GM18909 (cell line): ENCODE measurements around the gene TPCN2.

Source experiments
- ATAC-seq: cut with Tn5 transposase; IDR thresholded peaks from one replicate; pipeline ENCODE4 v1.9.1; 2021; ENCODE audit warnings: mild to moderate bottlenecking; ENCODE audit not compliant: unreplicated experiment, poor library complexity

TPCN2 gene

DNA sequence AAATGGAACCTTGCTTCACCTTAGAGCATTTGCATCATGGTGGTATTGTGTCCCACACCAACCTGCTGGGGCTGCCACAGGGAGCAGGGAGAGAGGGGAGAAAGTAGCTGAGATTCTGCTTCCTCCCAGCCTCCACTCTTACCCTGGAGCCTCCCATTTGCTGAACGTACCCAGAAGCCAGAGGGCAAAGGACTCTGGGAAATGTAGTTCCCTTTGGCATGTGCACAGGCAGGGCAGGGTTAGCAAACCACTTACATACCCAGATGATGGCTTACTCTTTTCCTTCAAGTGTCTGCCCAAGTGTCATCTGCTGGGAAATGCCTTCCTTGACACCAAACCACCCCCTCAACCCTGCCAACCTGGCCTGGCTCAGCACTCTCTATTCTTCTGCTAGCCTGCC, 123.9 kb downstream of the TPCN2 start:
- no peak for ATAC-seq

DNA sequence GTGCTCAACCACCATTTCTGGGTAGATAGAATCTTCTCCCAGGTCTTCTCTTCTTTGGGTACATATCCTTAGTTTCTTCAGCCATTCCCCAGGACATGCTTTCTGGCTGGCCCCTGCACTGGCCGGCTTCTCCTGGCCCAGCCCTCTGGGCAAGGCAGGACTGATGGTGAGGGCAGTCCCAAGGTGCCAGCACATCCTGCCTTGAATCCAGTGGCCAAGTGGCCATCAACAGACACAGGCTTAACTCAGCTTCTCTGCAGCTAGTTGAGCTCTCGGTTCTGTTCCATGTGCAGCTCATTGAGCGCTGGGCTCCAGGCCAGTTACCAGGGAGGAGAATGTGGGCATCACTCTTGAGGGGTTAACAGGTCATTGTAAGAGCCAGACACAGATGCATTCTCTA, 124.6 kb downstream of the TPCN2 start:
- ATAC-seq = no peak

DNA sequence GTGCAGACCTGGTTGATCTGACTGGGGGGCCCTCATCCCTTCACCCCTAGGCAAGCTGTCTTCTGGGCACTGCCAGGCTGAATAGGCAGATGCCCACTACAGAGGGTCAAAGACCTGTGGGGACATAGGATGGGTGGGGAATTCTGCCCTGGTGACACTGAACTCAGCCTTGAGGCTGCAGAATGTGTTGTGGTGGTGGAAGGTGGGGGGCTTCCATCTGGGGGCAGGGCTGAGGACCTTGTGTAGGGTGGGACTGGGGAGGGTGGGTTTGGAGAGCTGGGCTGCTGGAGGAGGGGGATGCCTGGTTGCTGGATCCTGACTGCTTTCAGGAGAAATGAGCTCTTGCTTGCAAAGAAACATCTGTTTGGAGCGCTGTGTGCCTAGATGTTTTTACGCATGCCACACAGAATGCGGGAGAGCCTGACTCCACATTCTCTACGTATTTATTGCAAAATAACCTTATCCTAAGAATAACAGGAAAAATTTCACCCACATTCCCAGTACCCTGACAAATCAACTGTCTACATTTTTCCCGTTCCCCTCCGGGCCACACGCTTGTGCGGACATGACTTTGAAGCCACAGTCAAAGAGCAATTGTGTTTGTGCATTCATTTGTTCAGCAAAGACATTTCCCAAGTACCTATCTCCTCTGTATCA, 125.3 kb downstream of the TPCN2 start:
- no peak for ATAC-seq

DNA sequence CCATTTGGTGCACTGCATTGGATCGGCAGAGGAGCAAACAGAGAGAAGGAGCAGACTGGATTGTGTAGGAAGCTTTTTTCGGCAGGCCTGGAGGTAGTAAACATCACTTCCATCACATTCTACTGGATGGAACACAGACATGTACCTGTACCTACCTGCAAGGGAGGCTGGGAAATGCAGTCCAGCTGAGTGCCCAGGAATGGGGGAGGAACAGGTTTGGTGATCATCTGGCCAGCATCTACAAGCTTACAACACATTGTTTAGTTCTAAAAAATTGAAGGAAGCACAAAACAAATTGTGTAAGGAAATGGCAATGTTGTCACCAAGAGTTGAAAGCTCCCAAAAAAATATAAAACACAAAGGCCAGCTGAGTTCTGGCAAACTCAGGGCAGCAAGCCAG, 126.1 kb downstream of the TPCN2 start:
- no peak for ATAC-seq

DNA sequence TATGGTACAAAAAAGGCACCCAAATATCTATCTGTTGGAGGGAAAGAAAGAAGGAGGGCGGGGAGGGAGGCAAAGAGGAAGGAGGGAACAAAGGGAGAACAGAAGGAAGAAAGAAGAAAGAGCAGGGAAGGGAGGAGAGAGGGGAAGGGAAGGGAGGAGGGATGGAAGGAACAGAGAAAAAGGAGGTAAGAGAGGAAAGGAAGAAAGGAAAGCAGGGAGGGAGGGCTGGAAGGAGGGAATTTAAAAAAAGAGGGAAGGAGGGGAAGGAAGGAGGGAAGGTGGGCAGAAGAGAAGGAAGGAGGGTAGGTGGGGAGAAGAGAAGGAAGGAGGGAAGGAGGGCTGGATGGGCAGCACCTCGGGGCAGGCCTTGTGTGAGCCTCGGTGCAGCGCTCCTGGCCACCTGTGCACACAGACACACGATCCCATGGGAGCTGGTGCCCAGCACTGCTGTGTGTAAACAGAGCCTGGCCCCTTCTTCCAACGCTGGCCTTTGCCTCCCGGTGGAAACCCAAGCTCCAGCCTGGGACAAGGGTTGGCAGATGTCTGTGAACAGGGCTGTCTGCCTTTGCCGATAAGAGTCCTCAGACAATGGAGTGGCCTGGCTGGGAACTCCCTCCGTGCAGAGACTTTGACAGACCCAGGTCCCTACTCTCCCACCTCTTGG, 130.2 kb downstream of the TPCN2 start:
- no peak for ATAC-seq

DNA sequence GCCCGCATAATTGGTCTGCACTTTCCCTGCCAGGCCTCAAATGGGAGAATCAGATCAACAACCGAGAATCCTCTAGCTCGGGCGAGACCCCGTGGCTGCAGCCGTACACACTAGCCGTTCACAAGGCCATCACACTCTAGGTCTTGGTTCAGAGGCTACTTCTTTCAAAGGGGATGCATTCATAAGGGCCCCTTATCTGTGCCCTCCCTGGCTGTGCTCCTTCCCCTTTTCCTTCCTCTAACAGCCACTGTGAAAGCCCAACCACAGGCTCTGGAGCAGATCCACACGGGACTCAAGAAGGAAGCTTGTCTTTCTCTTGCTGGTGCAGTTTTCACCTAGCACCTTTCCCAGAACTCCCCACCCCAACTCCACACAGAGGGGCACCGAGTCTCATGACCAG, 131.5 kb downstream of the TPCN2 start:
- no peak for ATAC-seq

DNA sequence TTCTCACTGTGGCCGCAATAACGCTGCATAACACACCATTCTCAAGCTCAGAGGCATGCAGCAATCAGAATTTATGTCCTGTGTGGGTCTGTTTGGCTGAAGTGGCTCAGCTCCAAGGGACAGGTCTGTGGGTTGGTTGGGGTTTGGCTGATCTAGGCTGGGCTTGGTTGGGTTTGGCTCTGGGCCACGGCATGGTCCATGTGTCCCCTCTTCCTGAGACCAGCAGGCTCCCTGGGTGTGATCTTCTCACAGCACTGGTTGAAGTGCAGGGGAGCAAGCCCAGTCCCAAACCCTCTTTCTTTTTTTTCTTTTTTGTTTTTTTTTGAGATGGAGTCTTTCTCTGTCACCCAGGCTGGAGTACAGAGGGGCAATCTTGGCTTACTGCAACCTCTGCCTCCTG, 132.0 kb downstream of the TPCN2 start:
- no peak for ATAC-seq

DNA sequence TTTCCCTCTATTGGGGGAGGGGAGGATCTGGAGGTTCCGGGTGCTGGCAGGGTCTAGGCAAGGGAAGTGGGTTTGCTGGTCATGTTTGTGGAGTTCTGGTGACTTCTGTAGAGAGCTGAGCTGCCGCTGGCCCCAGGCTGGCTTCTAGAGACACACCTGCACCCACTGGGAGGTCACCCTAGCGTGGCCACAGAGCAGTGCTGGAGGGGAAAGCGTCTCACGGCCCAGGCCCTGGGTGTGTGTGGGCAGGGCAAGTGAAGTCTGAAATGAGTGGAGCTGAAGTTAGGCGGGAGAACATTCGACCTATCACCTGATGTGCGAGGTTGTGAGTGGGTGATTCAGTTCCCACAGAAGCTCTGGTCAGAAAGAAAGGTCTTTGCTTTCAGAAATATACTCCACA, 134.9 kb downstream of the TPCN2 start:
- ATAC-seq = no peak
